PC-9 (cell line): ENCODE measurements around the gene GPR34. TPM values are rescaled to one million over a fixed set of nuclear protein-coding genes. Genes with fewer than 3 reads are reported as not detected.

ENCODE experiments used
- BruUV-seq: library from RNA; stranded (reverse); fragments of 400-500 nt; replicated peaks from 2 replicates; lab custom pipeline; 2021; lab: Mats Ljungman, UMichigan
- CTCF ChIA-PET: fragments of 300-600 bp; sonication (Branson Sonifier 250); formaldehyde crosslinking; loops from one replicate; lab custom pipeline; 2022; ENCODE audit warnings: antibody characterized with exemption; lab: Charles Lee
- POLR2A ChIA-PET: fragments of 300-600 bp; sonication (Branson Sonifier 250); formaldehyde crosslinking; loops from one replicate; lab custom pipeline; 2022; ENCODE audit warnings: antibody characterized with exemption; ENCODE audit not compliant: unreplicated experiment; lab: Charles Lee
- DNase-seq, 2 experiments: peaks; one replicate each; pipeline versions ENCODE4 v3.0.0 to v3.0.0-alpha.2; 2015 to 2022; ENCODE audit warnings: mixed read lengths in 1 of 2
- H2AFZ ChIP-seq: fragments of 200-600 bp; sonication (generic); 2 replicates; pipeline ENCODE4 v1.8.1; 2017; ENCODE audit warnings: antibody characterized with exemption
- H3F3A ChIP-seq: fragments of 200-600 bp; sonication (generic); 2 replicates; pipeline ENCODE4 v1.8.1; 2017; ENCODE audit warnings: antibody characterized with exemption, mild to moderate bottlenecking, low read depth; ENCODE audit not compliant: insufficient read depth
- H3K27ac ChIP-seq: fragments of 200-600 bp; sonication (generic); 2 replicates; pipeline ENCODE4 v1.6.1; 2016; ENCODE audit warnings: mixed run types
- H3K27me3 ChIP-seq: fragments of 200-600 bp; sonication (generic); 2 replicates; pipeline ENCODE4 v1.6.1; 2016; ENCODE audit warnings: low read depth, mixed run types; ENCODE audit not compliant: insufficient read depth
- H3K36me3 ChIP-seq: fragments of 200-600 bp; sonication (generic); 2 replicates; pipeline ENCODE4 v1.6.1; 2016; ENCODE audit warnings: low read depth, mixed run types
- H3K4me1 ChIP-seq: fragments of 200-600 bp; sonication (generic); replicated peaks from 2 replicates; pipeline ENCODE4 v1.6.1; 2016; ENCODE audit warnings: mixed run types; ENCODE audit not compliant: insufficient read depth
- H3K4me2 ChIP-seq: fragments of 200-600 bp; sonication (generic); 2 replicates; pipeline ENCODE4 v1.6.1; 2017; ENCODE audit warnings: mixed run types
- H3K4me3 ChIP-seq: fragments of 200-600 bp; sonication (generic); 2 replicates; pipeline ENCODE4 v1.6.1; 2016; ENCODE audit warnings: mixed run types
- H3K79me2 ChIP-seq: fragments of 200-600 bp; sonication (generic); 2 replicates; pipeline ENCODE4 v1.6.1; 2017; ENCODE audit warnings: low read depth, mixed run types
- H3K9me2 ChIP-seq: fragments of 200-600 bp; sonication (generic); 2 replicates; pipeline ENCODE4 v1.8.1; 2017; ENCODE audit warnings: mild to moderate bottlenecking; ENCODE audit not compliant: insufficient read depth
- H3K9me3 ChIP-seq: fragments of 200-600 bp; sonication (generic); 2 replicates; pipeline ENCODE4 v1.8.1; 2016; ENCODE audit warnings: low read depth; ENCODE audit not compliant: insufficient read depth
- H4K20me1 ChIP-seq: fragments of 200-600 bp; sonication (generic); 2 replicates; pipeline ENCODE4 v1.8.1; 2017; ENCODE audit not compliant: insufficient read depth
- EZH2 ChIP-seq: fragments of 200-600 bp; sonication (generic); IDR thresholded peaks from 2 replicates; pipeline ENCODE4 v1.8.0; 2017; ENCODE audit warnings: antibody characterized with exemption, low read depth
- intact Hi-C: fragments of 100-400 bp; cut with micrococcal nuclease; formaldehyde crosslinking; loops from one replicate; pipeline ENCODE4 v1.10.0; 2022; ENCODE audit not compliant: unreplicated experiment
- total RNA-seq: library from RNA; stranded (reverse); gene quantifications from 2 replicates; pipeline ENCODE4 v1.2.3, GENCODE V29; 2021
- TF ChIP-seq, protein P1 (sequence below): fragments of 200-600 bp; sonication (generic); conservative IDR thresholded peaks from 2 replicates; pipeline ENCODE4 v1.6.1; 2017; ENCODE audit warnings: mixed run types, antibody characterized with exemption, mild to moderate bottlenecking, moderate library complexity

The GPR34 gene
- total RNA-seq, 1 experiment from 2014 or later: not detected

GRCh38 chrX:41684138-41684537, 4.6 kb upstream of the GPR34 start:
- POLR2A ChIA-PET: no interaction called here

DNA sequence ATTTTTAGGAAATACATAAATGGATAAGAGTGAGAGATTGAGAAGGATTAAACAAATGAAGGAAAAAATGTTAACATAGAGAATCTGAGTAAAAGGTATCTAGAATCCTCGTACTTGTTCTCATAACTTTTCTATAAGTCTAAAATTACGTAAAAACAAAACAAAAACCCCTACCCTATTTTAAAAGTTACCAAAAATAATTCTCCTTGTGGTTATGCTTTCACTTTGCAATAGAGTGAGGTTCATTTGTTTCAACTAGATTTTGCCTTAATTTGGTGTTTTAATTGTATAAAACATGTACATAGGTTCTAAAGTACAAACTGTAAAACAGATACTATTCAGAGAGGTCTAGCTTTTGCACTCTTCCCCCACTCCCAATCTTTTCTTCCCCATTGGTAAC, 3.8 kb upstream of the GPR34 start:
- H3K36me3 ChIP-seq: no peaks in the 10 kb centered on the region
- intact Hi-C loops: no loop called here
- H3F3A ChIP-seq: no peaks in the 10 kb centered on the region
- no peak overlapping the region for H3K4me2 ChIP-seq
- ChIA-PET POLR2A (no interaction called here), CTCF (no interaction called here)
- no peaks in the 10 kb centered on the region for H3K9me3 ChIP-seq
- H3K79me2 ChIP-seq: no peaks in the 10 kb centered on the region
- no peak overlapping the region for H2AFZ ChIP-seq
- H3K27me3 ChIP-seq: no peaks in the 10 kb centered on the region
- H3K4me1 ChIP-seq: no peaks in the 10 kb centered on the region
- H3K27ac ChIP-seq: no peak overlapping the region
- no peak for DNase-seq
- H3K4me3 ChIP-seq: no peak overlapping the region
- no peaks in the 10 kb centered on the region for H4K20me1 ChIP-seq
- no peaks in the 10 kb centered on the region for H3K9me2 ChIP-seq
- TF ChIP-seq, protein P1, sequence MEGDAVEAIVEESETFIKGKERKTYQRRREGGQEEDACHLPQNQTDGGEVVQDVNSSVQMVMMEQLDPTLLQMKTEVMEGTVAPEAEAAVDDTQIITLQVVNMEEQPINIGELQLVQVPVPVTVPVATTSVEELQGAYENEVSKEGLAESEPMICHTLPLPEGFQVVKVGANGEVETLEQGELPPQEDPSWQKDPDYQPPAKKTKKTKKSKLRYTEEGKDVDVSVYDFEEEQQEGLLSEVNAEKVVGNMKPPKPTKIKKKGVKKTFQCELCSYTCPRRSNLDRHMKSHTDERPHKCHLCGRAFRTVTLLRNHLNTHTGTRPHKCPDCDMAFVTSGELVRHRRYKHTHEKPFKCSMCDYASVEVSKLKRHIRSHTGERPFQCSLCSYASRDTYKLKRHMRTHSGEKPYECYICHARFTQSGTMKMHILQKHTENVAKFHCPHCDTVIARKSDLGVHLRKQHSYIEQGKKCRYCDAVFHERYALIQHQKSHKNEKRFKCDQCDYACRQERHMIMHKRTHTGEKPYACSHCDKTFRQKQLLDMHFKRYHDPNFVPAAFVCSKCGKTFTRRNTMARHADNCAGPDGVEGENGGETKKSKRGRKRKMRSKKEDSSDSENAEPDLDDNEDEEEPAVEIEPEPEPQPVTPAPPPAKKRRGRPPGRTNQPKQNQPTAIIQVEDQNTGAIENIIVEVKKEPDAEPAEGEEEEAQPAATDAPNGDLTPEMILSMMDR: no peak
- TF ChIP-seq EZH2: no peak
- no TSS peak for BruUV-seq

More at GRCh38 chrX:41684138-41684537, 4.6 kb upstream of the GPR34 start:
- Histone ChIP-seq H3K27me3 (no peaks in the 10 kb centered on the region), H2AFZ (no peak overlapping the region), H3K4me3 (no peak overlapping the region), H4K20me1 (no peaks in the 10 kb centered on the region), H3K27ac (no peak overlapping the region), H3F3A (no peaks in the 10 kb centered on the region), H3K9me2 (no peaks in the 10 kb centered on the region), H3K4me2 (no peak overlapping the region), H3K9me3 (no peaks in the 10 kb centered on the region), H3K36me3 (no peaks in the 10 kb centered on the region), H3K79me2 (no peaks in the 10 kb centered on the region), H3K4me1 (no peaks in the 10 kb centered on the region)
- TF ChIP-seq, protein P1: no peak
- no peak for TF ChIP-seq EZH2
- no peak for DNase-seq
- CTCF ChIA-PET: no interaction called here
- BruUV-seq: no TSS peak
- intact Hi-C loops: no loop called here

DNA sequence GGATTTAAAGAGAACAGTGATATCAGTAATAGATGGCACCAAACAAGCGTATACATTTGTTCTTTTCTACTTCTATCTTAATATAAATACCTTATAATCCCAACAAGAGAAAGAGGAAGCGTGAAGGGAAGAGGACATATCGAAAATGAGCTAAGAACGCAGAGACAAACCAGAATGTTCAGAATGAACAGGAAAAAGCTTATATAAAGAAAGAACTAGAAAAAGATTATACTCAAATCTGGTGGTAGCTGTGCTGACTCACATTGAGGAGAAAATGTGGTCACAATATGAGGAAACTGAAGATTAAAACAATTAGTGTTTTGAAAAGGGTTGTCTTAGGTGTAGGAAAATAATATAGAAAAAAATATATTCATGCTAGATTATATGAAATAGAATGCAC, 2.0 kb upstream of the GPR34 start:
- Histone ChIP-seq H3K27me3 (no peaks in the 10 kb centered on the region), H3F3A (no peaks in the 10 kb centered on the region), H3K36me3 (no peaks in the 10 kb centered on the region), H3K9me2 (no peaks in the 10 kb centered on the region), H3K27ac (no peak overlapping the region), H3K4me3 (no peak overlapping the region), H4K20me1 (no peaks in the 10 kb centered on the region), H3K9me3 (no peaks in the 10 kb centered on the region), H2AFZ (no peak overlapping the region), H3K4me1 (no peaks in the 10 kb centered on the region), H3K4me2 (no peak overlapping the region), H3K79me2 (no peaks in the 10 kb centered on the region)
- DNase-seq: no peak
- intact Hi-C loops: no loop called here
- ChIA-PET CTCF (no interaction called here), POLR2A (no interaction called here)
- no peak for TF ChIP-seq EZH2
- TF ChIP-seq, protein P1: no peak
- no TSS peak for BruUV-seq
